Activated naive CD8-positive, alpha-beta T cell treated with anti-CD3 and anti-CD28 coated beads, Interleukin-2, amount 50 U/mL, for 24 hours (primary cell): Measurements from ENCODE around the gene INAVA.
A peak's percentile ranks its signal among the peaks of the same experiment; 100 is the strongest.

ENCODE experiments used
- ATAC-seq: fragments of 150-1000 bp; cut with Tn5 transposase; one replicate; pipeline ENCODE4 v1.10.0; 2021
- DNase-seq: peaks from one replicate; pipeline ENCODE4 v3.0.0; 2021
- H3K27ac Mint-ChIP-seq: one replicate; pipeline ENCODE4 v1.8.0; 2021; ENCODE audit warnings: mild to moderate bottlenecking, mixed read lengths
- H3K27me3 Mint-ChIP-seq: one replicate; pipeline ENCODE4 v1.8.0; 2021; ENCODE audit warnings: mixed read lengths
- H3K36me3 Mint-ChIP-seq: one replicate; pipeline ENCODE4 v1.8.0; 2021; ENCODE audit warnings: low read depth, mixed read lengths
- H3K4me1 Mint-ChIP-seq: one replicate; pipeline ENCODE4 v1.8.0; 2021; ENCODE audit warnings: mixed read lengths
- H3K4me3 Mint-ChIP-seq: one replicate; pipeline ENCODE4 v1.8.0; 2021; ENCODE audit warnings: mild to moderate bottlenecking, moderate library complexity, mixed read lengths
- H3K9me3 Mint-ChIP-seq: one replicate; pipeline ENCODE4 v1.8.0; 2021; ENCODE audit warnings: mixed read lengths

The INAVA gene

DNA sequence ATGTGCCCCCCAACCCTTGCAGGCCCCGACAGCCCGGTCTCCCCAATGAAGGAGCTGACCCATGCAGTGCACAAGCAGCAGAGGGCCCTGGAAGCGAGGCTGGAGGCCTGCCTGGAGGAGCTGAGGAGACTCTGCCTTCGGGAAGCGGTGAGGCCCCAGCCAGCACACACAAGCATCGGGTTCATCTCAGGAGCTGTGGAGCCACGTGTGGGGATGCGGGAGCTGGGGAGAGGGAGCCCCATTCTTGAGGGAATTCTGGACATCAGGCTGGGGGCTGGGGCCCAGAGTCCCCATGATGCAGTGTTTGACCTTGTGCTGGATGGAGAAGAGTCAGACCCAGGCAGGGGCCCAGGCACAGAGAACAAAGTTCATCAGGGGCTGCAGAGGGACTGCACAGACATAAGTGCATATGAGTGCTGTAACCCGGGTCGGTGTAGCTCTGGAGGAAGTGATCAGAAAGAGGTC is 4.8 kb downstream of the INAVA start:
- H3K36me3 Mint-ChIP-seq, result no peaks in the 10 kb centered on the region
- H3K27me3 Mint-ChIP-seq, result peaks cover 27% of the 10 kb centered on the region
- ATAC-seq (no peak), DNase-seq (no peak)
- no peak overlapping the region for H3K4me3 Mint-ChIP-seq
- no peaks in the 10 kb centered on the region for H3K4me1 Mint-ChIP-seq
- no peaks in the 10 kb centered on the region for H3K9me3 Mint-ChIP-seq
- H3K27ac Mint-ChIP-seq, result no peak overlapping the region

DNA sequence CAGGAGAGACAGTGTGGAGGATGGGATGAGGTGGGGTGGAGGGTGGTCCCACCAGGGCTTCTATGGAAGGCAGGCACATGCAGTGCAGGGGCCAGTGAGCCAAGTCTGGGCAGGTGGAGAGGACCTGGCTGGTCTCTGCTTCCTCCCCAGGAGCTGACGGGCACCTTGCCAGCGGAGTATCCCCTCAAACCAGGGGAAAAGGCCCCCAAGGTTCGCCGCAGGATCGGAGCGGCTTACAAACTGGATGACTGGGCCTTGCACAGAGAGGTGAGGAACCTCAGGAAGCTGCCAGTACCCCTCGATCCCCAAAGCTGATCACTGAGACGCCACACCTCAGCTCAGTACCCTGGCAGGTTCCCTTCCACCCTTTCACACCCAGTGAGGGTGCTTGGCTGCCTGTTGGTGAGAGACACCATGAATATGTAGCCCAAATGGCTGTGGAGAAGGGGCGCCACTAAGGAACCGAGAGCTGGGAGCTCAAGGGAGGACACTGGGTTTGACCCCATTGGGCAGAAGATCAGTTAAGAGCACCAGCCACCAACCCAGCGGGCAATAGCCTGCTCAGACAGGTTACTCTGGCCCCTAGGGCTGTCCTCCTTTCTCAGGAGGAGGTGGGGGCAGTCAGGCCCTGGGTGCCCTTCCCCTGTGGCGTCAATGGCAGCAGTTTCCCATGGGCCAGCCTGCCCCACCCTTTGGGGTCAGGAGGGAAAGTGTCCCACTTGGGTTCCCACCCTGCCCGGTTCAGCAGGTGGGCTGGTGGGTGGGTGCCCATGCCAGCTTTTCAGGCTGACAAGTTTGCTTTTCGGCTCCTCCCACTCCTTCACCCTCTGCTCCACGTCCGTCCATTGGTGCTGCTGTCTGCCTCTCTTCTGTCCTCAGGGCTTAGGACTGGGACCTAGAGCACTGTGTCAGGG is 5.5 kb downstream of the INAVA start:
- no peaks in the 10 kb centered on the region for H3K36me3 Mint-ChIP-seq

DNA sequence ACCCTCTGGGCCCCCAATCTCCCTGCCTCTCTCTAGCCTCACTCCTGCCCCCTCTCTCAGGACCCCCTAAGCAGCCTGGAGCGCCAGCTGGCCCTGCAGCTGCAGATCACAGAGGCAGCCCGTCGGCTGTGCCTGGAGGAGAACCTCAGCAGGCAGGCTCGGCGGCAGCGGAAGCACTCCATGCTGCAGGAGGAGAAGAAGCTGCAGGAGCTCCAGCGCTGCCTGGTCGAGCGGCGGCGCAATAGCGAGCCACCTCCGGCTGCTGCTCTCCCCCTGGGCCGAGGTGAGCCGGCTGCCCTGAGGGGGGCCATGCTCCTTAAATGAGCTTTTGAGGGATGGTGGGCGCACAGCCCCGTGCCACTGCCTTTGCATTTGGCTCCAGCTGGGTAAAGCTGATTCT is 6.2 kb downstream of the INAVA start:
- DNase-seq (no peak), ATAC-seq (no peak)
- H3K27ac Mint-ChIP-seq, result no peak overlapping the region
- H3K36me3 Mint-ChIP-seq, result no peaks in the 10 kb centered on the region
- peaks cover 29% of the 10 kb centered on the region for H3K27me3 Mint-ChIP-seq
- no peak overlapping the region for H3K4me3 Mint-ChIP-seq
- peaks cover 12% of the 10 kb centered on the region for H3K4me1 Mint-ChIP-seq
- no peaks in the 10 kb centered on the region for H3K9me3 Mint-ChIP-seq

More for the DNA sequence above, 5.5 kb downstream of the INAVA start:
- no peak overlapping the region for H3K4me3 Mint-ChIP-seq
- DNase-seq, result no peak
- H3K27me3 Mint-ChIP-seq, result peaks cover 29% of the 10 kb centered on the region
- H3K4me1 Mint-ChIP-seq, result peaks cover 5% of the 10 kb centered on the region
- ATAC-seq, result no peak
- no peaks in the 10 kb centered on the region for H3K9me3 Mint-ChIP-seq
- no peak overlapping the region for H3K27ac Mint-ChIP-seq

DNA sequence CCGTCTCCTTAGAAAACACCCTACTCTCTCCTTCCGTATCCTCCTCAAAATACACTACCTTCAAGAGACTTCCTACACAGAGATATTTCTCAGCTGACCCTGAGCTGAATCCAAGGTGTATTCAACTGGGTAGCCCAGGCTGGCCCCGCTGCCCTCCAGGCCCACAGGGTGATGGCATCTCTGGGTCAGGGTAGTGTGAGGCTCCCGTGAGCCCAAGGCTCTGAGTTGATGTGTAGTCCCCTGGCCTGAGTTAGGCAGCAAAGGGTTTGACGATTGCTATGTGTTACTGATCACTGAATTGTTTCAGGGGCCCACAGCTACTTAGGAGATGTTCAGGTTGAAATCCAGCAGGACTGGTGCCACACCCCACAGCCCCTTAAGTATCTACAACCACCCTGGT is 6.7 kb downstream of the INAVA start:
- H3K36me3 Mint-ChIP-seq, result no peaks in the 10 kb centered on the region
- H3K4me3 Mint-ChIP-seq, result no peak overlapping the region
- DNase-seq (no peak), ATAC-seq (no peak)
- peaks cover 29% of the 10 kb centered on the region for H3K27me3 Mint-ChIP-seq
- no peaks in the 10 kb centered on the region for H3K9me3 Mint-ChIP-seq
- H3K27ac Mint-ChIP-seq, result no peak overlapping the region
- H3K4me1 Mint-ChIP-seq, result peaks cover 16% of the 10 kb centered on the region

DNA sequence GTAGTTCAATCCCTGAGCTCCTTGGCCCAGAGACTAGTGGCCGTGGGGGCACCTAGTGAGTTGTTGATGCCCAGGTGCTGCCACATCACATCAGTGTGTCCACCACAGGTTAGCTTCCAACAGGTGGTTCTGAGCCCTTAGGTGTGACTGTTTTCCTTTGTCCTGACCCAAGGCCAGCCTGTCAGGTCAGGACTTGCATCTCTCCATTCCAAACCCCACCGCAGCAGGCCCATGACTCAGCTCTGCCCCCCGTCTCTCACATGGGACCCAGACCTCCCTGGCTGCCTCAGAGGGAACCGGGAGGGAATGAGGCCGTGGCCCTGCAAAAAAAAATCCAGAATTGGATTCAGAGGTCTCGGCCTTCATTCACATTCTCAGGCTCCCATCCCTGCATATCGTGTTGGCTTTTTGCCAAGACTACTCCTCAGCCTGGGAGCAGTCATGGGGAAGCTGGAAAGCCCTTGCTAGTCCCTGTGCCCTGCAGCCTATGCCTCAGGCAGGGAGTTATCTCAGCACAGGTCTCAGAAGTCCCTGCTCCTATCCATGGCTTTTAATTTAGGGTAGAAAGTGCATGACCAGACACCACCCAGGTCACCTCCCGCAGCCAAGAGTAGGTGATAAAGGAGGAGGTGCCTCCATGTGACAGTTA is 7.2 kb downstream of the INAVA start:
- Mint-ChIP-seq H3K4me1 (peaks cover 20% of the 10 kb centered on the region), H3K27ac (no peak overlapping the region), H3K9me3 (no peaks in the 10 kb centered on the region), H3K36me3 (no peaks in the 10 kb centered on the region), H3K4me3 (no peak overlapping the region), H3K27me3 (peaks cover 33% of the 10 kb centered on the region)
- ATAC-seq (no peak), DNase-seq (no peak)

DNA sequence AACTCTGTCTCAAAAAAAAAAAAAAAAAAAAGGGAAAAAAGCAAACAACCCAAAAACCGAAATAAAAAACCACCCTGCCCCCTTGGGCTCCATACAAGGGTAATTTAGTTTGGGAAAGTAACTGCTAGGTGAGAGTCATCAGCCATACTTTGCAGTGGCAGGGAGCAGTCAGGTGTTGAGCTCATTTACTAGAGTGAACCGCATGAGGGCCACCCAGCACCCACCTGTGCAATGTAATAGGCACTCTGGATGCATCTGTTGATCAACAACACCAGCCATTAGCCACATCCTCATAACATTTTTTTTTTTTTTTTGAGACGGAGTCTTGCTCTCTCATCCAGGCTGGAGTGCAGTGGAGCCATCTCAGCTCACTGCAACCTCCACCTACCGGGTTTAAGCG is 9.1 kb downstream of the INAVA start:
- no peaks in the 10 kb centered on the region for H3K9me3 Mint-ChIP-seq
- ATAC-seq (no peak), DNase-seq (no peak)
- peaks cover 35% of the 10 kb centered on the region for H3K27me3 Mint-ChIP-seq
- H3K36me3 Mint-ChIP-seq, result no peaks in the 10 kb centered on the region
- H3K4me3 Mint-ChIP-seq, result no peak overlapping the region
- no peak overlapping the region for H3K27ac Mint-ChIP-seq
- H3K4me1 Mint-ChIP-seq, result peaks cover 21% of the 10 kb centered on the region

DNA sequence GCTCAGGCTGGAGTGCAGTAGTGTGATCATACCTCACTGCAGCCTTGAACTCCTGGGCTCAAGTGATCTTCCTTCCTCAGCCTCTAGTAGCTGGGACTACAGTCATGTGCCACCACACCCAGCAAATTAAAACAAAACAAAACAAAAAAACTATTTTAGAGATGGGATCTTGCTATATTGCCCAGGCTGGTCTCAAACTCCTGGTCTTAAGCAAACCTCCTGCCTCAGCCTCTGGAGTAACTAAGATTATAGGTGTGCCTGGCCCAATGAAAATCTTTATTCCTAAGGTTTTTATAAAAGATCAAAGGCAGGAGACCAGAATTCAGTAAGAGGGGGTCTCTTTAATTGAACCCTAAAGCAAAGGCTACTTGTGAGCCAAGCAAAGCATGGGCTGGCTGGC is 10.1 kb downstream of the INAVA start:
- DNase-seq (no peak), ATAC-seq (no peak)
- Mint-ChIP-seq H3K9me3 (no peaks in the 10 kb centered on the region), H3K4me1 (peaks cover 21% of the 10 kb centered on the region), H3K4me3 (no peak overlapping the region), H3K27ac (no peak overlapping the region), H3K36me3 (no peaks in the 10 kb centered on the region), H3K27me3 (peaks cover 33% of the 10 kb centered on the region)

DNA sequence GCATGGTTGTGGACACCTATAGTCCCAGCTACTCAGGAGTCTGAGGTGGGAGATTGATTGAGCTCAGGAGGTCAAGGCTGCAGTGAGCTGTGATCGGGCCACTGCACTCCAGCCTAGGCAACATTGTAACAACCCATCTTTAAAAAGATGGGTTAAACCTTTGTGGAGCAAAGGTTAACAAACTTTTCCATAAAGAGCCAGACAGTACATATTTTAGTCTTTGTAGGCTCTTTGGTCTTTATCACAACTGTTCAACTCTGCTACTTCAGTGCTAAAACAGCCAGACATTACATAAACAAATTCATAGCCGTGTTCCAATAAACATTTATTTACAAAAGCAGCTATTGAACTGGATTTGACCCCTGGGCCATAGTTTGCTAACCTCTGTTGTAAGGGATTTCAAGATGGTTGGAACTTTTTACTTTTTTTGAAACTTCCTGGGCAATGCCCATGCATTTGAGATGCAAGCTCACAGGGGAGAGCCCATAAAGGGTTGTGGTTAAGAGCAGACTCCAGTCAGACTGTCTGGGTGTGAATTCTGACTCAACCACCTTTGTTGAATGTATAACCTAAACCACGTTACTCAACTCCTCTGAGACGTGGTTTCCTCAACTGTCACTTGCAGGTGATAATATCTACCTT is 10.8 kb downstream of the INAVA start:
- no peaks in the 10 kb centered on the region for H3K36me3 Mint-ChIP-seq
- peaks cover 21% of the 10 kb centered on the region for H3K4me1 Mint-ChIP-seq
- DNase-seq (peak; percentile 22), ATAC-seq (peak; percentile 99)
- H3K4me3 Mint-ChIP-seq, result no peak overlapping the region
- H3K27ac Mint-ChIP-seq, result no peak overlapping the region
- peaks cover 35% of the 10 kb centered on the region for H3K27me3 Mint-ChIP-seq
- no peaks in the 10 kb centered on the region for H3K9me3 Mint-ChIP-seq

DNA sequence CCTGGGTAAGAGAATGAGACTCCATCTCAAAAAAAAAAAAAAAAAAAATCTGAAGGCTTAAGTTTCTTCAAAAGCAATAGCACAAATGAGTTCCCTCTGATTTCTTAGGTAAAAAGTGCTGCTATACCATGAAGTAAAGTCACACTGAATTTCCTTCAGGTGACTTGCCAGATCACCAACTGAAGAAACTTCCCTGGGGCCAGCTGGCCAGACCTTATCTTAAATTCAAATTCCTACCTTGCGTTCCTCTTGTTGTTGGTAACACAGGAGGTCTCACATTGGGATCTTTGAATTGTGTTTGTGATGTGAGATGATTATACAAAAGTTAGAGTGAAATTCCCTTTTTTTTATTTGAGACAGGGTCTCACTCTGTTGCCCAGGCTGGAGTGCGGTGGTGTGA is 11.8 kb downstream of the INAVA start:
- peaks cover 21% of the 10 kb centered on the region for H3K4me1 Mint-ChIP-seq
- no peak overlapping the region for H3K27ac Mint-ChIP-seq
- H3K36me3 Mint-ChIP-seq, result no peaks in the 10 kb centered on the region
- ATAC-seq (no peak), DNase-seq (no peak)
- H3K9me3 Mint-ChIP-seq, result no peaks in the 10 kb centered on the region
- H3K27me3 Mint-ChIP-seq, result peaks cover 36% of the 10 kb centered on the region
- H3K4me3 Mint-ChIP-seq, result no peak overlapping the region

DNA sequence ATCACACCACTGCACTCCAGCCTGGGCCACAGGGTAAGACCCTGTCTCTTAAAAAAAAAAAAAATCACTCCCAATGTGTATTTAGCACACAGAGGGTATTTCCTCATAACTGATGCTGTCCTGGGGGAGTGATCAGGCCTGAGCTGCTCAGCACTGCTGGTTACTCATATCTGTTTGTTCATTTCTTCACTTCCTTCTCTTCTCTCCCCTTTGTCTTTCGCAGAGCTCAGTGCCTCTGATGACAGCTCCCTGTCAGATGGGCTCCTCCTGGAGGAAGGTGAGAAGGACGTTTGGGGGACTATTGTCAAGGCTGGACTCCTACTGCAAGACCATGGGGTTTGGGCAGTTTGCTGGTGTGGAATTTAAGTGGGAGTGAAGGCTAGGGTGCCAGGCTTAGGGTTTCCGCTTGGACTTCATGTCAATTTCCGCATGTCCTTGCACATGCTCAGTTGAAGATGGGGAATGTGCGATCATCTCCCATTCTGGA is 13.0 kb downstream of the INAVA start:
- Mint-ChIP-seq H3K4me1 (peaks cover 21% of the 10 kb centered on the region), H3K27ac (no peak overlapping the region), H3K9me3 (no peaks in the 10 kb centered on the region), H3K27me3 (peaks cover 31% of the 10 kb centered on the region), H3K36me3 (no peaks in the 10 kb centered on the region), H3K4me3 (no peak overlapping the region)
- DNase-seq (no peak), ATAC-seq (no peak)

DNA sequence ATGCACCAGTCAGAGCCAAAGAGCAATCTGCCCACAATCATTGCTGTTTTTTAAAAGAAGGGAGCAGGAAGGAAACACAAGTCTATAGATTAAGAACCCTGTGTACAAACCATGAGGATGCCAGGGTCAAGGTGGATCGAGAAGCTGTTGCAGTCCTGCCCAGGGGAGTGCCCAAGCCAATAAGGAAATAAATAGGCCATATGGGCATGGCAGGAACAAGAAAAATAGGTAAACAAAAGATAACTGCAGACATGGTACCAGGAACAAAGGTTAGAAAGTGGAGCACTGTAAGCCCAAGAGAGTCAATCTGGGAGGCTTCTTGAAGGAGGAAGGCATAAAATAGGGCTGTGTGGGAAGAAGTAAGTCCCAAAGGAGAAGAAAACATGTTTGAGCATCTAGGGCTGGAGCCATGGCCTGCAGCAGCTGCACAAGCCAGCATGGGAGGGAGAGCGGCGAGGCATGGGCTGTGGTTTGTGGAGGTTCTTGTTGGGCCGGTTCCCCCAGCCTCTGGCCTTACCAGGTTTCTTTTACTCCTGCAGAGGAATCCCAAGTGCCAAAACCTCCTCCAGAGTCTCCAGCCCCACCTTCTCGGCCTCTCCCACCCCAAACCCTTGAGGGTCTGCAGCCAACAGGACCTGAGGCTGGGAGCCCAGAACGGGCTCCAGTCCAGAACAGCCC is 13.6 kb downstream of the INAVA start:
- Mint-ChIP-seq H3K4me1 (peaks cover 21% of the 10 kb centered on the region), H3K27me3 (peaks cover 27% of the 10 kb centered on the region), H3K9me3 (no peaks in the 10 kb centered on the region), H3K4me3 (no peak overlapping the region), H3K27ac (no peak overlapping the region), H3K36me3 (no peaks in the 10 kb centered on the region)
- no peak for ATAC-seq
- DNase-seq, result no peak

DNA sequence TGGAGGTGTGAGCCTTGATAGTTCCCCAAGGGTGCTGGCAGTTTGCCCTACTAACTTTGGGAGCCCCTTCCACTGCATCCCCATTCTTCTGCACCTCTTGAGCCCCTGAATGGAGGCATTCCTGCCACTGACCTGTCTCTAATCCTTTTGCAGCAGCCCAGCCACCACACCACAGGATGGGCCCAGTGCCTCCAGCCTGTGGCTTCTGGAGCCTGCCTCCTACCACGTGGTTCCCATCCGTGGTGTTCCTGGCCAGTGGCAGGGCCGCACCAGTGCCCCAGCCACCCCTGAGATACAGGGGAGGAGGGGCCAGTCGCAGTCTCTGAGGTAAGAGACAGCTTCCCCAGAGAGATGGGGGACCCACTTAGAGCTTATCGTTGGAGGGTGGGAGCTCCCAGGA is 14.4 kb downstream of the INAVA start:
- ATAC-seq (no peak), DNase-seq (no peak)
- Mint-ChIP-seq H3K4me3 (no peak overlapping the region), H3K9me3 (no peaks in the 10 kb centered on the region), H3K27ac (no peak overlapping the region), H3K27me3 (peaks cover 26% of the 10 kb centered on the region), H3K36me3 (no peaks in the 10 kb centered on the region), H3K4me1 (peaks cover 21% of the 10 kb centered on the region)

DNA sequence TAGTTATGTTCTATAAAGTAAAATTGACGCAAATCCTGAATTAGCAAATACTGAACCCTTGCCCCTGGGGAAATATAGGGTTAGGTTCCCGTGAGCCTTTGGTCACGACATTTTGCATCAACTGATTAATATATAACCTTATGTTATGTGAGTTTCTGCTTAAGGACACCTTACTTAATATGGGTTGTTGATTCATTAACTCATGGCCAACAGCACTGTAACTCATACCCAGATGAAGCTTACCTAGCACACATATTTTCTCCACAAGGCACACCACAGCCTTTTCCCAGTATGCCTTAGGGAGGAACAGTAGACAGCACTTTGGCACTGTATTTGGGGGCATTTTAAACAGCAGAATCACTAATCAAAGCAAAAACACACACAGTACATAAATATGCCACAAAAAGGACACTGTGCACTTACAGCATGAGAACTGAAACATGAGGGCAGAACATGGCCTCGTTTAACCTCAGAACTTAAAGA is 15.1 kb downstream of the INAVA start:
- ATAC-seq, result no peak
- Mint-ChIP-seq H3K27me3 (peaks cover 20% of the 10 kb centered on the region), H3K4me3 (no peak overlapping the region), H3K9me3 (no peaks in the 10 kb centered on the region), H3K27ac (no peak overlapping the region), H3K36me3 (no peaks in the 10 kb centered on the region), H3K4me1 (peaks cover 18% of the 10 kb centered on the region)
- no peak for DNase-seq

DNA sequence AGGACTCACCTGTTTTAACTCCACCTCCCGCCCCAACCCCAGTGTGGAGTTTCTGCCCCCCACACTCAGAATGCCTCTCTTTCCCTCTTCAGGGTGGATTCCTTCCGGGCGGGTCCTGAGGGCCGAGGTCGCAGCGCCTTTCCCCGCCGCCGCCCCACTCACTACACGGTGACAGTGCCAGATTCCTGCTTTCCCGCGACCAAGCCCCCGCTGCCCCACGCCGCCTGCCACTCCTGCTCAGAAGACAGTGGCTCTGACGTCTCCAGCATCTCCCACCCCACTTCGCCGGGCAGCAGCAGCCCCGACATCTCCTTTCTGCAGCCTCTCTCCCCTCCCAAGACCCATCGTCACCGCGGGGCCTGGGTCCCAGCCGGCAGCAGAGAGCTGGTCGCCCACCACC is 16.7 kb downstream of the INAVA start:
- H3K9me3 Mint-ChIP-seq, result no peaks in the 10 kb centered on the region
- no peak for DNase-seq
- no peak overlapping the region for H3K27ac Mint-ChIP-seq
- H3K4me1 Mint-ChIP-seq, result peaks cover 5% of the 10 kb centered on the region
- peaks cover 20% of the 10 kb centered on the region for H3K27me3 Mint-ChIP-seq
- no peak overlapping the region for H3K4me3 Mint-ChIP-seq
- H3K36me3 Mint-ChIP-seq, result no peaks in the 10 kb centered on the region
- ATAC-seq, result no peak
